Transverse colon (tissue), 4 donors: ENCODE results near the gene KCNG1.

ENCODE experiments used
- CTCF ChIP-seq, 5 experiments: fragments of 200-600 bp in 3 of 5; fragments of 450-650 bp in 2 of 5; sonication (generic) in 3 of 5; IDR thresholded peaks; 1 replicate in 2 of 5; 2 replicates in 3 of 5; pipeline ENCODE4 v1.5.1; 2016 to 2017; ENCODE audit warnings: antibody characterized with exemption in 5 of 5, inconsistent platforms in 3 of 5, mild to moderate bottlenecking in 2 of 5, moderate library complexity in 1 of 5
- EP300 ChIP-seq: sonication (generic); formaldehyde crosslinking; IDR thresholded peaks from one replicate; pipeline ENCODE4 v1.6.1; 2017; ENCODE audit warnings: antibody characterized with exemption, low read depth
- POLR2A ChIP-seq: fragments of 450-650 bp; IDR thresholded peaks from one replicate; pipeline ENCODE4 v1.6.1; 2016; ENCODE audit warnings: antibody characterized with exemption, mild to moderate bottlenecking, moderate library complexity
- POLR2AphosphoS5 ChIP-seq, 3 donors: sonication (generic); formaldehyde crosslinking; IDR thresholded peaks; one replicate each; pipeline ENCODE4 v1.6.1; 2016; ENCODE audit warnings: antibody characterized with exemption in 3 of 3

GRCh38 chr20:51008718-51009117, 14.2 kb downstream of the KCNG1 start:
- no peak for TF ChIP-seq CTCF (IDR thresholded peaks at IDR 0.05)
- TF ChIP-seq POLR2A, result no peak
- TF ChIP-seq POLR2AphosphoS5 (IDR thresholded peaks at IDR 0.05), result no peak
- TF ChIP-seq EP300, result no peak
